Hepatocyte (in vitro differentiated cells): Measurements from ENCODE around the gene PHF11.

Source experiments
- CTCF ChIP-seq: fragments of 200-600 bp; sonication (generic); IDR thresholded peaks from 2 replicates; pipeline ENCODE4 v1.5.1; 2016; ENCODE audit warnings: antibody characterized with exemption, mild to moderate bottlenecking; ENCODE audit not compliant: poor library complexity
- EZH2 ChIP-seq: fragments of 200-600 bp; sonication (generic); IDR thresholded peaks from 2 replicates; pipeline ENCODE4 v1.6.1; 2016; ENCODE audit warnings: antibody characterized with exemption, mild to moderate bottlenecking, borderline replicate concordance

- TF ChIP-seq CTCF = no peak
- TF ChIP-seq EZH2 = no peak
These were observed 4.3 kb downstream of the PHF11 start for GRCh38 chr13:49499889-49500660.
